HL-60 (cell line): ENCODE data around the gene THEM4.

Source experiments
- DNase-seq, 2 experiments: peaks; one replicate each; pipeline ENCODE4 v3.0.0-alpha.2; 2010 to 2020; ENCODE audit warnings: low read depth in 1 of 2, low spot score in 1 of 2
- H3K27ac ChIP-seq: fragments of 250-450 bp; sonication (Bioruptor Pico); replicated peaks from 2 replicates; pipeline ENCODE4 v1.5.1; 2020; ENCODE audit warnings: mild to moderate bottlenecking, moderate library complexity
- H3K27me3 ChIP-seq: fragments of 250-450 bp; sonication (Bioruptor Pico); 2 replicates; pipeline ENCODE4 v1.5.1; 2021; ENCODE audit warnings: mild to moderate bottlenecking, moderate library complexity; ENCODE audit not compliant: insufficient read depth, poor library complexity, severe bottlenecking
- H3K4me3 ChIP-seq: replicated peaks from 2 replicates; pipeline ENCODE4 v1.5.1; 2011; ENCODE audit warnings: mild to moderate bottlenecking, control low read depth, low read length; ENCODE audit not compliant: insufficient read depth
- GABPA ChIP-seq: IDR thresholded peaks from 2 replicates; pipeline ENCODE4 v1.6.1; 2012; ENCODE audit warnings: low read depth
- POLR2AphosphoS5 ChIP-seq: IDR thresholded peaks from 2 replicates; pipeline ENCODE4 v1.6.1; 2012; ENCODE audit warnings: low read depth
- SPI1 ChIP-seq: IDR thresholded peaks from 2 replicates; pipeline ENCODE4 v1.6.1; 2012; ENCODE audit warnings: low read depth, mild to moderate bottlenecking, borderline replicate concordance
- TF ChIP-seq, protein P1 (sequence below): IDR thresholded peaks from one replicate; pipeline ENCODE4 v1.5.1; 2011; ENCODE audit warnings: low read length, control low read depth, inconsistent platforms; ENCODE audit not compliant: insufficient read depth
- TF ChIP-seq, protein P2 (sequence below): IDR thresholded peaks from 2 replicates; pipeline ENCODE4 v1.6.1; 2012; ENCODE audit warnings: low read depth; ENCODE audit not compliant: insufficient replicate concordance

Gene THEM4

DNA sequence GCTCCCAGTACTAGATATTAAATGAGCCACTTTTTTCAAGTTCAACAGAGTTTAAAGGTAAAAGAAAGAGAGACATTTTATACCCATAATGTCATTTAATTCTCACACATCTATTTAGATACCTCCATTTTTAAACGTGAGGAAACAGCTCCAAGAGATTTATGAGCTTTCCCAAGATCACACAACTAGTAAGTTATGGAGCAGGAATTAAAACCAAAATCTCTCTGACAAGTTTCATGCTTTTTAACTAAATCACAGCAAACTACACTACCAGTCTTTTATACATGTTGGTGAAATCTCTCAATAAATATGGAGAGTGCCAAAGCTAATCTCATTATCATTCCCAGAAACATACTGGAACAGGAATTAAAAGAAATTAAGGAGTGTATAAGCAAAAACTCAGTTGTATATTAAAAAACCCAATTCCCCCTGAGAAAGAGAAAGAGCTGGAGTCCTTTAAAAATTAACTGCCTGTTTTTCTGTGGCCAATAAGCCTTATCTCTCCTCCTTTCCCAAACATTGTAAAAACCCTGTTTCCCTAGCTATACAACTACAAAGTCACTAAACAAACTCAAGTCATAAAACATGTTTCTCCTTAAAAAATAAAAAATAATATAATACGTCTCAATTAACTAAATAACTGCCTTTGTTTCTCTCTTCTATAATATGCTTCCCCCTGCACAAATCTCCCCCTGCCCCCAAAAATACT, 26.7 kb upstream of the THEM4 start:
- Histone ChIP-seq H3K4me3 (no peak overlapping the region), H3K27me3 (no peaks in the 10 kb centered on the region), H3K27ac (no peak overlapping the region)
- TF ChIP-seq POLR2AphosphoS5 (no peak), GABPA (no peak), SPI1 (no peak)
- TF ChIP-seq, protein P1, sequence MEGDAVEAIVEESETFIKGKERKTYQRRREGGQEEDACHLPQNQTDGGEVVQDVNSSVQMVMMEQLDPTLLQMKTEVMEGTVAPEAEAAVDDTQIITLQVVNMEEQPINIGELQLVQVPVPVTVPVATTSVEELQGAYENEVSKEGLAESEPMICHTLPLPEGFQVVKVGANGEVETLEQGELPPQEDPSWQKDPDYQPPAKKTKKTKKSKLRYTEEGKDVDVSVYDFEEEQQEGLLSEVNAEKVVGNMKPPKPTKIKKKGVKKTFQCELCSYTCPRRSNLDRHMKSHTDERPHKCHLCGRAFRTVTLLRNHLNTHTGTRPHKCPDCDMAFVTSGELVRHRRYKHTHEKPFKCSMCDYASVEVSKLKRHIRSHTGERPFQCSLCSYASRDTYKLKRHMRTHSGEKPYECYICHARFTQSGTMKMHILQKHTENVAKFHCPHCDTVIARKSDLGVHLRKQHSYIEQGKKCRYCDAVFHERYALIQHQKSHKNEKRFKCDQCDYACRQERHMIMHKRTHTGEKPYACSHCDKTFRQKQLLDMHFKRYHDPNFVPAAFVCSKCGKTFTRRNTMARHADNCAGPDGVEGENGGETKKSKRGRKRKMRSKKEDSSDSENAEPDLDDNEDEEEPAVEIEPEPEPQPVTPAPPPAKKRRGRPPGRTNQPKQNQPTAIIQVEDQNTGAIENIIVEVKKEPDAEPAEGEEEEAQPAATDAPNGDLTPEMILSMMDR = no peak
- TF ChIP-seq, protein P2, sequence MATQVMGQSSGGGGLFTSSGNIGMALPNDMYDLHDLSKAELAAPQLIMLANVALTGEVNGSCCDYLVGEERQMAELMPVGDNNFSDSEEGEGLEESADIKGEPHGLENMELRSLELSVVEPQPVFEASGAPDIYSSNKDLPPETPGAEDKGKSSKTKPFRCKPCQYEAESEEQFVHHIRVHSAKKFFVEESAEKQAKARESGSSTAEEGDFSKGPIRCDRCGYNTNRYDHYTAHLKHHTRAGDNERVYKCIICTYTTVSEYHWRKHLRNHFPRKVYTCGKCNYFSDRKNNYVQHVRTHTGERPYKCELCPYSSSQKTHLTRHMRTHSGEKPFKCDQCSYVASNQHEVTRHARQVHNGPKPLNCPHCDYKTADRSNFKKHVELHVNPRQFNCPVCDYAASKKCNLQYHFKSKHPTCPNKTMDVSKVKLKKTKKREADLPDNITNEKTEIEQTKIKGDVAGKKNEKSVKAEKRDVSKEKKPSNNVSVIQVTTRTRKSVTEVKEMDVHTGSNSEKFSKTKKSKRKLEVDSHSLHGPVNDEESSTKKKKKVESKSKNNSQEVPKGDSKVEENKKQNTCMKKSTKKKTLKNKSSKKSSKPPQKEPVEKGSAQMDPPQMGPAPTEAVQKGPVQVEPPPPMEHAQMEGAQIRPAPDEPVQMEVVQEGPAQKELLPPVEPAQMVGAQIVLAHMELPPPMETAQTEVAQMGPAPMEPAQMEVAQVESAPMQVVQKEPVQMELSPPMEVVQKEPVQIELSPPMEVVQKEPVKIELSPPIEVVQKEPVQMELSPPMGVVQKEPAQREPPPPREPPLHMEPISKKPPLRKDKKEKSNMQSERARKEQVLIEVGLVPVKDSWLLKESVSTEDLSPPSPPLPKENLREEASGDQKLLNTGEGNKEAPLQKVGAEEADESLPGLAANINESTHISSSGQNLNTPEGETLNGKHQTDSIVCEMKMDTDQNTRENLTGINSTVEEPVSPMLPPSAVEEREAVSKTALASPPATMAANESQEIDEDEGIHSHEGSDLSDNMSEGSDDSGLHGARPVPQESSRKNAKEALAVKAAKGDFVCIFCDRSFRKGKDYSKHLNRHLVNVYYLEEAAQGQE = no peak
- DNase-seq = no peak

DNA sequence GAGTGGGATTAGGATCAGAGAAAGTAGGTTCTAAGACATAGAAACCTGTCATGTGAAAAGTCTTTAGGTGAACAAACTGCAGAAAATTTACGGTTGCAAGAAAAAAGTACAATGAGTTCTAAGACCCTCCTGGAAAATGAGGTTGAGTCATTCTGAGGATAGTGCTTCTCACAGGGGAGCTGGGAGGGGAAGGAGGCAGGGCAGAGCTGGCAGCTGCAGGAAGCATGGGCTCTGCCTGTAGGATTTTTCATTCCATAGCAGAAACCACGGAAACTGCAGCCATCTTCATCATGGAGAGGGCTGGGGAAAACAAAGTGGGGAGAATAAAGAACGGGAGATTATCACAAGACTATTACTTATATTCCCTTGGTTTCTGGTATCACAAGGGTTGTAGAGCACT, 25.8 kb upstream of the THEM4 start:
- TF ChIP-seq GABPA = no peak
- TF ChIP-seq, protein P2 = no peak
- TF ChIP-seq, protein P1 = no peak
- no peak for TF ChIP-seq SPI1
- no peak for TF ChIP-seq POLR2AphosphoS5
- H3K27me3 ChIP-seq = no peaks in the 10 kb centered on the region
- no peak for DNase-seq
- no peak overlapping the region for H3K27ac ChIP-seq
- no peak overlapping the region for H3K4me3 ChIP-seq

DNA sequence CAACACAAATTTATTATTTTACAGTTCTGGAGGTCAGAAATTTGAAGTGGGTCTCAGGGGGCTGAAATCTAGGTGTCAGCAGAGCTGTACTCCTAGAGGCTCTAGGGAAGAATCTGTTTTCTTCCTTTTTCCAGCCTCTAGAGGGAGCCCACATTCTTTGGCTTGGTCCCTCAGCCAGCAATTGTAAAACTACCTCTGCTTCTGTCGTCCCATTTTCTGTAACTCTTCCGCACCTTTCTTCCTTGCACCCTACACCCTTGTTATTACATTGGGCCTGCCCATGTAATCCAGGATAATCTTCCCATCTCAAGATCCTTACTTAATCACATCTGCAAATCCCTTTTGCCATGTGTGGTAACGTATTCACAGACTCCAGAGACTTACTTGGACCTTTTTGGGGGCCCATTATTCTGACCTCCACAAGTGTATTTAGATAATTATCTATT, 24.8 kb upstream of the THEM4 start:
- no peak overlapping the region for H3K27ac ChIP-seq
- H3K27me3 ChIP-seq = no peaks in the 10 kb centered on the region
- TF ChIP-seq, protein P2 = no peak
- TF ChIP-seq, protein P1 = peak; percentile 50
- peak in 1 of 2 experiments; percentile 63 for DNase-seq
- no peak overlapping the region for H3K4me3 ChIP-seq
